Measurements from ENCODE around the gene LRMDA.

Gene LRMDA

GRCh38 chr10:75776738-75777504 lies 345.5 kb downstream of the LRMDA start:
- DNase-seq (ENCODE audit: low spot score) = no peak

- no peak for DNase-seq (ENCODE audit: low spot score)
Measured at GRCh38 chr10:75778665-75779064, 347.2 kb downstream of the LRMDA start.

GRCh38 chr10:75779276-75779675 lies 347.9 kb downstream of the LRMDA start:
- DNase-seq (ENCODE audit: low spot score) = no peak

- no peak for DNase-seq (ENCODE audit: low spot score)
Measured at GRCh38 chr10:75782463-75783248, 351.2 kb downstream of the LRMDA start.

GRCh38 chr10:75788394-75789205 lies 357.2 kb downstream of the LRMDA start:
- DNase-seq (ENCODE audit: low spot score) = no peak

GRCh38 chr10:75793848-75794247 lies 362.4 kb downstream of the LRMDA start:
- DNase-seq (ENCODE audit: low spot score) = no peak

- peak; percentile 28 for DNase-seq (ENCODE audit: low spot score)
Measured at GRCh38 chr10:75801121-75801520, 369.7 kb downstream of the LRMDA start.

GRCh38 chr10:75801661-75802060 lies 370.2 kb downstream of the LRMDA start:
- no peak for DNase-seq (ENCODE audit: low spot score)

GRCh38 chr10:75803121-75803520 lies 371.7 kb downstream of the LRMDA start:
- DNase-seq (ENCODE audit: low spot score) = no peak

- DNase-seq (ENCODE audit: low spot score) = no peak
Measured at GRCh38 chr10:75803816-75804552, 372.6 kb downstream of the LRMDA start.

GRCh38 chr10:75806186-75806585 lies 374.8 kb downstream of the LRMDA start:
- no peak for DNase-seq (ENCODE audit: low spot score)

GRCh38 chr10:75807456-75807855 lies 376.0 kb downstream of the LRMDA start:
- no peak for DNase-seq (ENCODE audit: low spot score)

- DNase-seq (ENCODE audit: low spot score) = no peak
Measured at GRCh38 chr10:75809003-75809402, 377.6 kb downstream of the LRMDA start.

GRCh38 chr10:75814014-75814413 lies 382.6 kb downstream of the LRMDA start:
- no peak for DNase-seq (ENCODE audit: low spot score)

GRCh38 chr10:75815066-75815465 lies 383.6 kb downstream of the LRMDA start:
- DNase-seq (ENCODE audit: low spot score) = no peak

- DNase-seq (ENCODE audit: low spot score) = no peak
Measured at GRCh38 chr10:75817198-75817597, 385.8 kb downstream of the LRMDA start.

- DNase-seq (ENCODE audit: low spot score) = no peak
Measured at GRCh38 chr10:75818552-75818951, 387.1 kb downstream of the LRMDA start.

- DNase-seq (ENCODE audit: low spot score) = no peak
Measured at GRCh38 chr10:75825235-75825634, 393.8 kb downstream of the LRMDA start.

GRCh38 chr10:75825661-75826060 lies 394.2 kb downstream of the LRMDA start:
- DNase-seq (ENCODE audit: low spot score) = no peak

- DNase-seq (ENCODE audit: low spot score) = no peak
Measured at GRCh38 chr10:75826846-75827245, 395.4 kb downstream of the LRMDA start.

GRCh38 chr10:75827587-75828021 lies 396.2 kb downstream of the LRMDA start:
- DNase-seq (ENCODE audit: low spot score) = no peak

GRCh38 chr10:75828413-75828812 lies 397.0 kb downstream of the LRMDA start:
- no peak for DNase-seq (ENCODE audit: low spot score)

Measured in iPS-NIHi11 (cell line).